Stimulated activated CD8-positive, alpha-beta memory T cell treated with anti-CD3 and anti-CD28 coated beads, Interleukin-12 subunit alpha, Interleukin-12 subunit beta, amount 100 ng/mL, for 24 hours (primary cell): ENCODE data around the gene OBSCN.

Experiments
- DNase-seq: peaks from one replicate; pipeline ENCODE4 v3.0.0-alpha.2; 2020; ENCODE audit errors: extremely low read depth

Gene OBSCN

DNA sequence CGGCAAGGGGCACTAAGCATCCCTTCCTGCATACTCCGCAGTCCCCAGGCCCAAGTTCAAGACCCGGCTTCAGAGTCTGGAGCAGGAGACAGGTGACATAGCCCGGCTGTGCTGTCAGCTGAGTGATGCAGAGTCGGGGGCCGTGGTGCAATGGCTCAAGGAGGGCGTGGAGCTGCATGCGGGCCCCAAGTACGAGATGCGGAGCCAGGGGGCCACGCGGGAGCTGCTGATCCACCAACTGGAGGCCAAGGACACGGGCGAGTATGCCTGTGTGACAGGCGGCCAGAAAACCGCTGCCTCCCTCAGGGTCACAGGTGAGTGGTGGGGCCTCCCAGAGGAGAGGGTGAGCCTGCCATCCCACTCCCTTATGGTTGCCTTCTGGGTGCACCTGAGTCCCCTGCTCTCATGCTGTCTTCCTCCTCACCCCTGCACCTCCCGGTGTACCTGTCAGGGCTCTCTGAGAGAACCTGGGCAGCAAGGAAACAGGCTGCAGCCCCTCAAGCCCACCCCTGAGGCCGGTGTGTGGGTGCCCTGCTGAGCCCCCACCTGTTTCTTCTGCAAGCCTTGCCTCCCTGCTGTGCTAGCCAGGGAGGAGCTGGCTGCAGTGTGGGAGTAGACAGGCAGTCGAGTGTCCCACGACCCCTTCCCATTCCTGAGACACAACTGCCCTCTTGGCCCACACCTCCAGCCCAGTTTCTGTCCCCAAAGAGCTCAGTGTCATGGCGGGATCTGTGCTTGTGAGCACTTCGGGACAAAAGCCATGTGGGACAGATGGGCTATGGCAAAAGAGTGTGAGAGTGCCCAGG is 99.6 kb downstream of the OBSCN start:
- no peak for DNase-seq

- no peak for DNase-seq
Observed at GRCh38 chr1:228308085-228308601, 100.3 kb downstream of the OBSCN start.

DNA sequence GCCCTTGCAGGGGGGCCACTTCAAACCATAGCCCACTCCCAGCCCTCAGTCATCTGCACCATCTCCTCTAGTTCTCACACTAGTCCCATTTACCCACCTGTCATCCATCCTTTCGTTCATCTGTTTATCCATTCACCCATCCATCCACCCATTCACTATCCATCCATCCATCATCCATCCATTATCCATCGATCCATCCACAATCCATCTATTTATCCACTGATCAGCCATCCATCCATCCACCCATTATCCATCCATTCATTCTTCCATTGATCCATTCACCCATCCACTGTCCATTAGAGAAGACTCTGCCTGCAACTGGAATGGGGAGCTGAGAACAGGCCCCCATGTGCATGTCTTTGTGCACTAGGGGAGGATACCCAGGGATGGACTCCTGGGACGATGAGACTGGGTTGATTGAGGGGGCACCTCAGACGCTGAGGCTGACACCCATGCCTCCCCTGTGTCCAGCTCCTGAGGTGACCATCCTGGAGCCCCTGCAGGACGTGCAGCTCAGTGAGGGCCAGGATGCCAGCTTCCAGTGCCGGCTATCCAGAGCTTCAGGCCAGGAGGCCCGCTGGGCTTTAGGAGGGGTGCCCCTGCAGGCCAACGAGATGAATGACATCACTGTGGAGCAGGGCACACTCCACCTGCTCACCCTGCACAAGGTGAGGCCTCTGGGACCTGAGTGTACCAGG is 100.9 kb downstream of the OBSCN start:
- DNase-seq: no peak

GRCh38 chr1:228309326-228310067 is 101.7 kb downstream of the OBSCN start:
- no peak for DNase-seq

GRCh38 chr1:228310162-228310792 is 102.4 kb downstream of the OBSCN start:
- no peak for DNase-seq

GRCh38 chr1:228311091-228311490 is 103.2 kb downstream of the OBSCN start:
- DNase-seq: no peak

- no peak for DNase-seq
Observed at GRCh38 chr1:228312136-228312764, 104.4 kb downstream of the OBSCN start.

DNA sequence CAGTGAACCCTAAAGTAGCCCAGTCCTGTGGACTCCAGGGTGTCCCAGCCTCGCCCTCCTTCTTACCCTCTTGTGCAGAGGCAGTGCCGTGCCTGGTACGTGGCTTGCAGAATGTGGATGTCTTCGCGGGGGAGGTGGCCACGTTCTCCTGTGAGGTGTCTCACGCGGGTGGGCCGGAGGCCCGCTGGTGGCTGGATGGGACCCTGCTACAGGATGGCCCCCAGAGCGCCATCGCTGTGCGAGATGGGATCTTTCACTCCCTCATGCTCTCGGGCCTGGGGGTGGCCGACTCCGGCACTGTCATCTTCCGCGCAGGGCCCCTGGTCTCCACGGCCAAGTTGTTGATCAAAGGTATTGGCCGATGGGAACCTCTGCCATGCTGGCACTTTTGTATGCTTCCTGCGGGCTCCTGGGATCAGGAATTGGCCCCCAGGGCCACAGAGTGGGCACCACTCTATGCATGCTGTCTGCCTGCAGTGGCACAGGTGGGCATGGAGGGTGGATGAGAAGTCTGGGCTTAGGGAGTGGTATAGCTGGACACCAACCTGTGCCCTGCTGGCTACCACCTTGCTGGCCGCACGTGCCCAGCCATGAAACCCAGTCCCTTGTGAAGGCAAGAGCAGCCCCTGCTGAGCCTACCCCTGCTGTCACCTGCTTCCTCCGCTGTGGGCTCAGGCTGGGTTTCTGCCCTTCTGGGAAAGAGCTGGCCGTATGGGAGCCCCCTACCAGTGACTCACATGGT is 105.9 kb downstream of the OBSCN start:
- no peak for DNase-seq

DNA sequence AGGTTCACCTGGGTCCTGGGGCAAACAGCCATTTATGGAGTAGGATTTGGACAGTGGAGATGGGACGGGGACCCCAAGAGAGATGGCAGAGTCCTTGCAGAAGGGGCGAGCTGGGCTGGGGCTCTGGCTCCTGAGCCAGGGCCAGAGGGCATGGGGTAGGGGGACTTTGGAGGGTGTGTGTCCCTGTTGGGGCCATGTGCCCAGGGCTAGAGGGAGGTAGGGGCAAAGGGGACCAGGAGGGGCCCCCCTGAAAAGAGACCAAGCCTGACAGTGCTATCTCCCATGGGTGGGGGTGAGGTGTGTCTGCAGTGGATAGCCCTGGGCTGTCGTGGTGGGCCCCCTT is 106.4 kb downstream of the OBSCN start:
- no peak for DNase-seq

- no peak for DNase-seq
Observed at GRCh38 chr1:228314658-228315483, 107.0 kb downstream of the OBSCN start.

- no peak for DNase-seq
Observed at GRCh38 chr1:228315484-228315944, 107.7 kb downstream of the OBSCN start.

- DNase-seq: no peak
Observed at GRCh38 chr1:228315945-228316588, 108.2 kb downstream of the OBSCN start.

- no peak for DNase-seq
Observed at GRCh38 chr1:228316589-228317387, 108.9 kb downstream of the OBSCN start.

GRCh38 chr1:228317411-228317828 is 109.6 kb downstream of the OBSCN start:
- DNase-seq: no peak

- DNase-seq: no peak
Observed at GRCh38 chr1:228317891-228318810, 110.3 kb downstream of the OBSCN start.

DNA sequence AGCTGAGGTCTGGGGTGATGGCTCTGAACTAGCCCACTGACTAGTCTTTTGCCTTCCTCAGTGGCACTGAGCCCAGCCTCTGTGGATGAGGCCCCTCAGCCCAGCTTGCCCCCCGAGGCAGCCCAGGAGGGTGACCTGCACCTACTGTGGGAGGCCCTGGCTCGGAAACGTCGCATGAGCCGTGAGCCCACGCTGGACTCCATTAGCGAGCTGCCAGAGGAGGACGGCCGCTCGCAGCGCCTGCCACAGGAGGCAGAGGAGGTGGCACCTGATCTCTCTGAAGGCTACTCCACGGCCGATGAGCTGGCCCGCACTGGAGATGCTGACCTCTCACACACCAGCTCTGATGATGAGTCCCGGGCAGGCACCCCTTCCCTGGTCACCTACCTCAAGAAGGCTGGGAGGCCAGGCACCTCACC is 111.0 kb downstream of the OBSCN start:
- DNase-seq: no peak

DNA sequence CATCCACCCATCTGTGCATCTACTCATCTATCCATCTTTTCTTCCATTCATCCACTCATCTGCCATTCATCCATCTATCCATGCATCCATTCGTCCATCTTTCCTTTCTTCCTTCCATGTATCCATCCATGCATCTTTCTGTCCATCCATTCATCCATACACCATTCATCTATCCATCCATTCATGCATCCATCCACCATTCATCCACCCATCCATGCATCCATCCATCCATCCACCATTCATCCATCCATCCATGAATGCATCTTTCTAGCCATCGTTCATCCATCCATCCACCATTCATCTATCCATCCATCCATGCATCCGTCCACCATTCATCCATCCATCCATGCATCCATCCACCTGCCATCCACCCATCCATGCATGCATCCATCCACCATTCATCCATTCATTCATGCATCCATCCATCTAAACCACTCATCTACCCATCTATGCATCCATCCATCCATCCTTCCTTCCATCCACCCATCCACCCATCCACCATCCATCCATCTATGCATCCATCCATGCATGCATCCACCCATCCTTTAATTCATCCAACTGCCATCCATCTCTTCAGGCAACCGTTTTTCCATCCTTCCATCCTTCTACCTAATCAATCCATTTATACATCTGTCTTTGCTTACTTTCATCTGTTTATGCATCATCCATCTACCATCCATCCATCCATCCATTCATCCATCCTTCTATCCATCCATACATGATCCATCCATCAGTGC is 111.7 kb downstream of the OBSCN start:
- no peak for DNase-seq
